GM18526 (cell line): ENCODE measurements around the gene ELOVL4.

Experiments
- POLR2A ChIP-seq: IDR thresholded peaks from 3 replicates; pipeline ENCODE4 v1.6.1; 2011; ENCODE audit not compliant: insufficient read length; ENCODE audit errors: extremely low read depth

Gene ELOVL4

GRCh38 chr6:79943133-79943532 lies 4.2 kb downstream of the ELOVL4 start:
- TF ChIP-seq POLR2A, result no peak

GRCh38 chr6:79941489-79942151 lies 5.7 kb downstream of the ELOVL4 start:
- TF ChIP-seq POLR2A, result no peak

GRCh38 chr6:79928478-79928998 lies 18.8 kb downstream of the ELOVL4 start:
- no peak for TF ChIP-seq POLR2A

GRCh38 chr6:79927758-79928157 lies 19.6 kb downstream of the ELOVL4 start:
- no peak for TF ChIP-seq POLR2A

- no peak for TF ChIP-seq POLR2A
Measured at GRCh38 chr6:79923270-79923669, 24.1 kb downstream of the ELOVL4 start.

- TF ChIP-seq POLR2A, result no peak
Measured at GRCh38 chr6:79922018-79922417, 25.3 kb downstream of the ELOVL4 start.

- no peak for TF ChIP-seq POLR2A
Measured at GRCh38 chr6:79913369-79913768, 34.0 kb downstream of the ELOVL4 start.

- no peak for TF ChIP-seq POLR2A
Measured at GRCh38 chr6:79911992-79912391, 35.4 kb downstream of the ELOVL4 start.

- no peak for TF ChIP-seq POLR2A
Measured at GRCh38 chr6:79909517-79909916, 37.8 kb downstream of the ELOVL4 start.

GRCh38 chr6:79902046-79902445 lies 45.3 kb downstream of the ELOVL4 start:
- TF ChIP-seq POLR2A, result no peak

GRCh38 chr6:79898076-79898475 lies 49.3 kb downstream of the ELOVL4 start:
- no peak for TF ChIP-seq POLR2A

GRCh38 chr6:79896075-79896449 lies 51.3 kb downstream of the ELOVL4 start:
- no peak for TF ChIP-seq POLR2A

GRCh38 chr6:79895382-79896074 lies 51.8 kb downstream of the ELOVL4 start:
- TF ChIP-seq POLR2A, result no peak

GRCh38 chr6:79894939-79895338 lies 52.4 kb downstream of the ELOVL4 start:
- TF ChIP-seq POLR2A, result no peak

GRCh38 chr6:79888587-79888986 lies 58.8 kb downstream of the ELOVL4 start:
- no peak for TF ChIP-seq POLR2A

GRCh38 chr6:79878142-79878748 lies 69.1 kb downstream of the ELOVL4 start:
- no peak for TF ChIP-seq POLR2A
